Skeletal muscle satellite cell (primary cell): ENCODE results near the gene BRPF1.

Source experiments
- H3K27me3 ChIP-seq: 2 replicates; pipeline ENCODE4 v1.7.0; 2013; ENCODE audit warnings: low read length; ENCODE audit not compliant: control insufficient read depth, insufficient read depth
- H3K36me3 ChIP-seq: 2 replicates; pipeline ENCODE4 v1.7.0; 2013; ENCODE audit warnings: mild to moderate bottlenecking, control low read depth, low read length; ENCODE audit not compliant: insufficient read depth
- H3K4me1 ChIP-seq: 2 replicates; pipeline ENCODE4 v1.7.0; 2013; ENCODE audit warnings: low read length; ENCODE audit not compliant: control insufficient read depth, insufficient read depth
- H3K4me2 ChIP-seq: 2 replicates; pipeline ENCODE4 v1.7.0; 2013; ENCODE audit warnings: mild to moderate bottlenecking, low read length
- H3K4me3 ChIP-seq: 2 replicates; pipeline ENCODE4 v1.7.0; 2013; ENCODE audit warnings: low read length
- H3K9ac ChIP-seq: 2 replicates; pipeline ENCODE4 v1.7.0; 2013; ENCODE audit warnings: mild to moderate bottlenecking, low read depth, low read length, moderate library complexity
- H3K9me3 ChIP-seq: replicated peaks from 2 replicates; pipeline ENCODE4 v1.7.0; 2013; ENCODE audit warnings: mild to moderate bottlenecking, control low read depth, low read length

The BRPF1 gene

DNA sequence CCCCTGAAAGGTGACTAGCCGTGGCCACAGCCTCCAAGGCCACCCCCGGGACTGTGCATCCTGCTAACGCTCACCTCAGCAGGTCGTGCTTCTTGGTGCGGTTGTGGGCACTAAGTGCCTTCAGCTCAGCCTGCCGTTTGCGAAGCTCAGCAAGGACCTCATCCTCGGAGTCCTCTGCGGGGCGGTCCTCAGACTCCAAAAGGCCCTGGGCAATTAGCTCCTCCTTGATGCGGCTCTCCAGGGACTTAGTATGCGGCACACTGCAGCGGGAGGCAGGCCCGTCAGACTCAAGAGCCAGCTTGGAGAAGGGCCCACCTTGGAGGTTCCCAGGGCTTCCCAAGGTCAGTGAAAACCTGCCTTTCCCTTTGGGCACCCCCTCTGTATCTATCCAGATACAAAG, 52.4 kb downstream of the BRPF1 start:
- no peak overlapping the region for H3K4me2 ChIP-seq
- H3K36me3 ChIP-seq = peaks cover 50% of the 10 kb centered on the region
- peaks cover 2% of the 10 kb centered on the region for H3K4me1 ChIP-seq
- no peak overlapping the region for H3K9ac ChIP-seq
- no peaks in the 10 kb centered on the region for H3K9me3 ChIP-seq
- no peaks in the 10 kb centered on the region for H3K27me3 ChIP-seq
- H3K4me3 ChIP-seq = no peak overlapping the region

DNA sequence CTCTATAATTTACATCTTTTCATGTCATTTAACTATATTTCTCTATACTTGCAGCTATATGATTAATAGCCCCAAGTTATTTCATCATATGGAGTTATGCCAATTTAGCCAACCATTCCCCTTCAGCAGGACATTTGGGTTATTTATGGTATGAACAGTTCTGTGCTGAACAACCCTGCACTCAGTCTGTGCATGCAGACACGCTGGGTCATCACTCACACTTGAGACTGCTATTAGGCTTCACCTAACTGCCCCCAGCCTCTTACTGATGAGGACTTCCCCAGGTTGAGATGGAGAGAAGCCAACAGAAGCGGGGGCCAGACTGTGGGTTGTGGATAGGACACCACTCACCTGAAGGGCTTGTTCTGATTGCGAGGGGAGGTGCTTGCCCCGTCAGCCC, 53.4 kb downstream of the BRPF1 start:
- Histone ChIP-seq H3K36me3 (peaks cover 54% of the 10 kb centered on the region), H3K9ac (no peak overlapping the region), H3K9me3 (no peaks in the 10 kb centered on the region), H3K27me3 (no peaks in the 10 kb centered on the region), H3K4me2 (no peak overlapping the region), H3K4me1 (no peaks in the 10 kb centered on the region), H3K4me3 (no peak overlapping the region)

DNA sequence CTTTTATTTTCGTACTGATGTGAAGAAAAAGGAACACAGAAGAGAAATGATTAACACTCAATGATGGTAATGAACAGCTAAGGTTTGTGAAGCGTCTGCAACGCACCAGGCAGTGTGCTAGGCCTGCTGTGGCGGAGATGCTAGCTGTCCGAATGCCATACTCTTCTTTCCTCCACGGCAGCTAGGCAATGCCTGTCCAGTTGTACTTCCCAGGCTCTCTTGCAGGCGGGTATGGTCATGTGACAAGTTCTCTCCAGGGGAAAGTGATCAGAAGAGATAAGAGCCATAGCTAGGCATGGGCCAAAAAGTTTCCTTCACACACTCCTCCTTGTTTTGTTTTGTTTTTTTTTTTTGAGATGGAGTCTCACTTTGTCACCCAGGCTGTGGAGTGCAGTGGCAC, 54.1 kb downstream of the BRPF1 start:
- no peaks in the 10 kb centered on the region for H3K9me3 ChIP-seq
- H3K4me2 ChIP-seq = no peak overlapping the region
- peaks cover 53% of the 10 kb centered on the region for H3K36me3 ChIP-seq
- no peaks in the 10 kb centered on the region for H3K27me3 ChIP-seq
- H3K9ac ChIP-seq = no peak overlapping the region
- H3K4me3 ChIP-seq = no peak overlapping the region
- H3K4me1 ChIP-seq = no peaks in the 10 kb centered on the region

DNA sequence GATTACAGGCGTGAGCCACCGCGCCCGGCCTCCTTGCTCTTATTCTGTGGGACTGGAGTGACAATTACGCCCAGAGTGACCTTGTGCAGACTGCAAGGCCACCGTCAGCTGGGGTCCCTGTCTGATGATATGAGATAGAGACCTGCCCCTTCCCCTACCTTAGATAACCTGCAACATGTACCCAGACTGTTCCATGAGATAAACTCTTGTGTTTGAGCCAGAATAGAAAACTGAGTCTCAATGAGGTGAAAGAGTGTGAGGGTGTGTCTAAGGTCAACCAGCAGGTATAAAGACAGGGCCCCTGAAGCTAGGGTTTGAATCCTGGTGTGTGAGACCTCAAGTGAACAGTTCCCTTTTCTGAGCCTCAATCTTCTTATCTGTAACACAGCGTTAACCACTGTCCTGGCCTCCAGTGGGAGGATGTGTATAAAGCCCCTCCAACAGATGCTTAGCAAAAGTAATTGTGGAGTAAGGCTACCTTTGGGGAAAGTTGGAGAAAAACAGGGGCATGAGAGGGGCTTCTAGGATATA, 54.7 kb downstream of the BRPF1 start:
- Histone ChIP-seq H3K9ac (no peak overlapping the region), H3K4me3 (no peak overlapping the region), H3K4me1 (peaks cover 6% of the 10 kb centered on the region), H3K36me3 (peaks cover 49% of the 10 kb centered on the region), H3K4me2 (no peak overlapping the region), H3K9me3 (no peaks in the 10 kb centered on the region), H3K27me3 (no peaks in the 10 kb centered on the region)

DNA sequence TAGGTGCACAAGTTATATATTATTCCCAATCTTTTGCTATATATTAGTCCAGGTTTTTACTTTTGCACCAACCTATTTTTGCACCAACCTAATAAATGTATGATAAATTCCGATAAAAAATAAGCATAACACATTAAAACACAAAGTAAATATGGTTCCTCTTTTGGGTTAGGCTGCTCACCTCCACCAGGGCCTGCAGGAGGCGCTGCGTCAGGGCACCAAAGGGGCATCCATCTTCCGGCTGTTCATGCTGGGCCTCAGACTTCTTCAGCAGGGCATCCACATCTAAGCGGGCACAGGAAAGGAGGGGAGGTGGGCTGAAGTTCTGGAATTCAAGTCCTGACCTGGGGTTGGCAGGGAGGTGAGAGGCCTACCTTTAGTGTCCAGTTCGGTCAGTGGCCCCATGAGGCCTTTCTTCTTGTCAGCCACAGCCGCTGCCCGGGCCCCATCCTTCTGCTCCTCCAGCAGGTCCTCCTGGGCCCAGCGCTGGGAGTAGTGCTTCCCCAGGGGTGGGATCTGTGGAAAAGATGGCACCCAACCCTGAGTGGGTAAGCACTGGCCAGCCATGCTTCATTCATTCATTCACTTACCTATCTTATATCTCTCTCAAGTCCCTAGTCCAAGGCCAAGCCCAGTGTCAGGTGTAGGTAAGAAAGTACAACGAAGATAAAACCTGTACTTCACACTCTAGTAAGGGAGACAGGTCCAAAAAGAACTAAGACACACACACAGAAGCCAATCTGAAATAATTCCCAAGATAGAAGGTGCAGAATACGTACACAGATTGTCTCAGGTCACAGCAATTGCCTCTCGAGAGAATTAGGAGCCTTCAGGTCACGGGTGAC, 55.5 kb downstream of the BRPF1 start:
- H3K4me3 ChIP-seq = no peak overlapping the region
- H3K36me3 ChIP-seq = peaks cover 49% of the 10 kb centered on the region
- H3K9ac ChIP-seq = no peak overlapping the region
- H3K4me1 ChIP-seq = peaks cover 14% of the 10 kb centered on the region
- no peaks in the 10 kb centered on the region for H3K27me3 ChIP-seq
- H3K9me3 ChIP-seq = no peaks in the 10 kb centered on the region
- H3K4me2 ChIP-seq = no peak overlapping the region

DNA sequence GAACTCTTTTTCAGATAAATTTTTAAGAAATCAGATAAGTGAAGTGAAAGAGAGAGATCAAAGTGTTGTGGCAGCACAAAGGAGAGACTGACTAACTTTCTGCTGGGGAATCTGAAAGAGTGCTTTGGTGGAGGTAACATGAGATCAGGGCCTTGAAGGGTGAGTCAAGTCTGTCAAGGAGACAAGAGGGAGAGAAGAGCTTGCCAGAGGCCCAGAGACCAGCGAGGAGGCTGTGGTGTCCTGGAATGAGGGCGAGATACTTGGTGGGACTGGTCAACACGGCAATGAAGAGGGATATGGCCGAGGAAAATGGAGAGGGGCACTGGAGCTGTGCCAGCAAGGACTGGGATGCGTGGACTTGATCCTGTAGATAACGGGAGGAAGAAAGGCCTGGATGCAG, 56.2 kb downstream of the BRPF1 start:
- Histone ChIP-seq H3K27me3 (no peaks in the 10 kb centered on the region), H3K9ac (no peak overlapping the region), H3K4me1 (peaks cover 15% of the 10 kb centered on the region), H3K36me3 (peaks cover 49% of the 10 kb centered on the region), H3K4me3 (no peak overlapping the region), H3K4me2 (no peak overlapping the region), H3K9me3 (no peaks in the 10 kb centered on the region)

DNA sequence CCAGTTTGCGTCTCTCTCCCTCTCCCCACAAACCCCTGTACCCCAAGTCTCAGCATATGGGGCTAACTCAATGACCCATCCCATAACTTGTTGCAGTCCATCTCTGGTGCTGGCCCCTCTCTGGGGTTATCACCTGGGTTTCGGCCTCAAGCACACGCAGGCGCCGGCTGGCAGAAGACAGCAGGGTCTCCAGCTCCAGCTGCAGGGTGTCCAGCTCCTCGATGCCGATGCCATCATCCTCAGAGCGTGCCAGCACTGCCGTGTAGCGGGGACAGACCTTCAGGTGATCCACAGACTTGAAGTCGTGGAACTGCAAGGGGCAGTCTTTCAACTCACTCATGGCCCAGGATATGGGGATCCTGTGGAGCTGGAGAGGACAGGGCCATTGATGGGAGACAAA, 59.6 kb downstream of the BRPF1 start:
- Histone ChIP-seq H3K27me3 (no peaks in the 10 kb centered on the region), H3K9ac (peak overlapping the region; percentile 98), H3K36me3 (peaks cover 49% of the 10 kb centered on the region)

DNA sequence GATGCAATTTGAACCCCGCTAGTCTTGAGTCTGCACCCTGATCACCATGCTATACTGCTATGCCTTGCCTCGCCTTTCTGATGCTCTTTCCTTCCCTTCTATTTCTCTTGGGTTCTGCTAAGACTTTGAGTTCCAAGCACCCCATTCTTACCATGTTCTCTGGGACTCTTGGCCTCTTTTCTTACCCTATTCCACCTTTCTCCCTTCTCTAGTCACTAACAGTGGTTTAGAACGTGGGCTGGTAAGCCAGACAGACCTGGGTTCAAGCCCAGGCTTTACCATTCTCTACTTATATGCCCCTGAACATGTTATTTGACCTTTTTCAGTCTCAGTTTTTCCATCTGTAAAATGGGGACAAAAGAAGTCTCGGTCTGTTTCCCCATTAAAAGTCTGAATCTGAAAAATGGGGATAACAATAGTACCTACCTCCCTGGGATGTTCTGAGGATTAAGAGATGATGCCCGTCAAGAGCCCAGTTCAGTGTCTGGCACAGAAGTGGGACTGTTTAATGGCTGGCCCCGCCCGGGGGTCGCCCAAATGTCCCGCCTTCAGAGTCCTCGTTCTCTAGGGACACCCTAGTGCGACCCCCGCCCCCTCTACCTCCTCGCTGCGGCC, 60.4 kb downstream of the BRPF1 start:
- Histone ChIP-seq H3K4me2 (peak overlapping the region; percentile 97), H3K9me3 (no peaks in the 10 kb centered on the region), H3K9ac (peak overlapping the region; percentile 98), H3K4me1 (peaks cover 15% of the 10 kb centered on the region), H3K36me3 (peaks cover 43% of the 10 kb centered on the region), H3K4me3 (peak overlapping the region; percentile 99), H3K27me3 (no peaks in the 10 kb centered on the region)

More for the DNA sequence above, 59.6 kb downstream of the BRPF1 start:
- Histone ChIP-seq H3K4me1 (peaks cover 15% of the 10 kb centered on the region), H3K4me2 (peak overlapping the region; percentile 97), H3K9me3 (no peaks in the 10 kb centered on the region), H3K4me3 (peak overlapping the region; percentile 99)

DNA sequence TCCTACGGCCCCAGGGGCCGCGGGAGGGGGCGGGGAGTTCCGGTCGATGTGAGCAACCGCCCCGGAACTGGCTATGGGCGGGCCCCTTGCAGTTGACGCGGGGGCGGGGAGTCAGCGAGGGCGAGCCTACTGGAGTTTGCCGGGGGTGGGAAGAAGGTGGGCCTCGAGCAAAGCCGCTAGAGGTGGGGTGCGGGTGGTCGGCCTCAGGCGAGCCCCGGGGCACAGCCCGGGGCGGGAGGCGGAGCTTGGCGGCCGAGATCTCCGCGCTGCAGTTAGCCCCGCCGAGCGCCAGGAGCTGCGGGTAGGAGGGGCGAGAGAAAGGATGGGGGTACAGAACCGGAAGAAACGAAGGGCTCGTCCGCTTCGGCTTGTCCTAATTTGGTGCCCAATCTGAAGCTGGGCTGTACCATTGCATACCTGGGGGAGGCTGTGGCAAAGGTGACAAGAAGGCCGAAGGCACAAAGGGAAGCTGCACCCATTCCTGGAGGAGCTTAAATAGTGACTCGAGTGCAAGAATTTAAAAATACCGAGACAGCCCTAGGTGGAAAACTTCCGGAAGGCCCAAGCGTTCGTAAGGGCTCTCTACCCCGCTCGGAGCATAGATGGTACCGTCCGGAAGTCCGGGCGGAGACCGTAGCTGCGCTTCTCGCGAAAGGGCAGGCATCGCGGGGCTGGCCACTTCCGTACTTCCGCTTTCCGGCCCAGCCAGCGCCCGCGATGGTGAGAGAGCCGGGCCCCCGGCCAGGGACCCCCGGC, 61.0 kb downstream of the BRPF1 start, which contains the start of the genes ARPC4 and TADA3:
TSS of gene ARPC4 (plus strand) at position 678 of the 756 bp plus-strand sequence. CDS start at position 718, 40 bp downstream.
TSS of gene TADA3 (minus strand) at position 69 of the 756 bp plus-strand sequence. CDS start 1,007 bp downstream, outside the sequence.
- Histone ChIP-seq H3K9ac (peak within 1 kb of the TSS; percentile 98), H3K27me3 (no peaks in the 10 kb centered on the region), H3K9me3 (no peaks in the 10 kb centered on the region), H3K4me2 (peak within 1 kb of the TSS; percentile 97), H3K4me3 (peak within 1 kb of the TSS; percentile 99), H3K4me1 (peaks cover 15% of the 10 kb centered on the region), H3K36me3 (peaks cover 43% of the 10 kb centered on the region)

DNA sequence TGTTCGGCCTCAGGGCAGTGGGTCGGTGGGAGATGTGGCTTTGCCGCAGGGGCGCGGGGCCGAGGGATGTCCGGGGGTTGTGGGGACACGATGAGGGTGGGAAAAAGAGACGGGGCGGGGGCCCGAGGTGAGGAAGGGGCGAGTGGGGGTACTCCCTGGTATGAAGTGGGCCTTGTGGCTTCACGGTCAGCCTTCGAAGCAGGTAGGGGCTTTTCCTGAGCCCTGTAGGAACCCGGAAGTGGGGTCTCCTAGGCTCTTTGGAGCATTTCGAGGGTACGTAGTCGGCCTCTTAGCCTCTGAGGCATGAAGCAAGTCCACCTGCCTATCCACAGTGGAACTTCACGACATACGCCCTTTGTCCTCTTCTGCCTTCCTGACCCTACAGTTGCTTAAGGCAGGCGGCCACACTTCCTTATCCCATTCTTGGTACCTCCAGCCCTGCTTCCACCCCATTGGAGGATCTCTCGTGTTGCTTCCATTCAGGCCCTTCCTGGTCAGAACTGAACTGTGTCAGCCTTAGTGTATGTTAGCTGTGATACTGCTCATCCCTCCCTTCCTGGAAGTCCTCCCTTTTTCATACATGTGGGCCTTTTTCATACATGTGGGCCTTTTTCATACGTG, 61.7 kb downstream of the BRPF1 start:
- Histone ChIP-seq H3K4me2 (peak overlapping the region; percentile 97), H3K9ac (peak overlapping the region; percentile 98), H3K4me1 (peaks cover 15% of the 10 kb centered on the region), H3K36me3 (peaks cover 47% of the 10 kb centered on the region), H3K4me3 (peak overlapping the region; percentile 99), H3K9me3 (no peaks in the 10 kb centered on the region), H3K27me3 (no peaks in the 10 kb centered on the region)

DNA sequence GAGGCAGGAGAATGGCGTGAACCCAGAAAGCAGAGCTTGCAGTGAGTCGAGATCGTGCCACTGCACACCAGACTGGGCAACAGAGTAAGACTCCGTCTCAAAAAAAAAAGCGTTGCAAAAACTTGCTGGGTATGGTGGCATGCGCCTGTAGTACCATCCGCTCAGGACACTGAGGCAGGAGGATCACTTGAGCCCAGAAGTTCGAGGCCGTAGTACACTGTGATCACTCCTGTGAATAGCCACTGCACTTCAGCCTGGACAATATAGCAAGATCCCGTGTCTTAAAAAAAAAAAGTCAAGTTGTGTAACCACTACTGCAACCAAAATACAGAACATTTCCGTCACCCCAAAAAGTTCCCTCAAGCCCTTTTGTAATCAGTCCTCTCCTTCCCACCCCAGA, 62.9 kb downstream of the BRPF1 start:
- Histone ChIP-seq H3K27me3 (no peaks in the 10 kb centered on the region), H3K4me3 (no peak overlapping the region), H3K9ac (peak overlapping the region; percentile 98), H3K4me2 (peak overlapping the region; percentile 97), H3K4me1 (peaks cover 15% of the 10 kb centered on the region), H3K9me3 (no peaks in the 10 kb centered on the region), H3K36me3 (peaks cover 51% of the 10 kb centered on the region)
